ENCODE data around the gene AK8.
"Not testable (repeated sequence)": the region's sequence is repeated elsewhere in the genome, so short reads cannot be mapped to it uniquely, and the experiment has no call there.

AK8 gene

DNA sequence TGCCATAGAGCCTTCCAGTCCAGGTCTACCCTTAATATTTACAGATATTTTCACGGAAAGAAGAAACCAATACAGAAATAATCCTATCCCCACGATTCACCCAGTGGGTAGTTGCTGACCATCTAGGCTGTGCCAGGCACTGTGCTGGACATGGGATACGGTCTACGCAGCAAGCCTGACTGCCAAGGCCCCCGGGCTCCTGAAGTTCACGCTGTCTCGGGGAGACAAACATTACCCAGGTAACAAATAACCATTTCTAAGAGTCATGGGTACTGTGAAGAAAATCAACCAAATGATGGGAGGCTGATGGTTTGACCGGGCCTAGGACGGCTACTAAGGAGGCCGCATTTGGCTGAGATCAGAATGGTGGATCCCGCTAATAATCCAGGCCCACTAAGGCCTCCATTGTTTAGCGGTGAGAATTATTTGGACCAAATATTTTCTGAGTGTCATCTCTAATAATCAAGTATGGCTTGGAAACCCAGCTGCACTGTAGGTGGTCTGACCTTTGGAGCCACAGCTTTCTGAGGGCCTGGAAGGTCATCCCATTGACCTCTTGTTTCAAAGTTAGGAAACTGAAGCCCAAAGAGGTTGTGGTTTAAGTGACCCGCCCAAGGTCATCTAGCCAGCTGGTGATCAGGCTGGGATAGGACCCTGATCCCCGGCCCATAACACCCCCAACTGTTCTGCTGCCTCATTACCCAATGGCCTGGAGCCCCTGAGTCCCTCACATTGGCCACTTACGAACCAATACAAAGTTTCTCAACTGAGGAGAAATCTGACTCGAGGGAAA, 82.4 kb downstream of the AK8 start:
- DNase-seq: no peak

DNA sequence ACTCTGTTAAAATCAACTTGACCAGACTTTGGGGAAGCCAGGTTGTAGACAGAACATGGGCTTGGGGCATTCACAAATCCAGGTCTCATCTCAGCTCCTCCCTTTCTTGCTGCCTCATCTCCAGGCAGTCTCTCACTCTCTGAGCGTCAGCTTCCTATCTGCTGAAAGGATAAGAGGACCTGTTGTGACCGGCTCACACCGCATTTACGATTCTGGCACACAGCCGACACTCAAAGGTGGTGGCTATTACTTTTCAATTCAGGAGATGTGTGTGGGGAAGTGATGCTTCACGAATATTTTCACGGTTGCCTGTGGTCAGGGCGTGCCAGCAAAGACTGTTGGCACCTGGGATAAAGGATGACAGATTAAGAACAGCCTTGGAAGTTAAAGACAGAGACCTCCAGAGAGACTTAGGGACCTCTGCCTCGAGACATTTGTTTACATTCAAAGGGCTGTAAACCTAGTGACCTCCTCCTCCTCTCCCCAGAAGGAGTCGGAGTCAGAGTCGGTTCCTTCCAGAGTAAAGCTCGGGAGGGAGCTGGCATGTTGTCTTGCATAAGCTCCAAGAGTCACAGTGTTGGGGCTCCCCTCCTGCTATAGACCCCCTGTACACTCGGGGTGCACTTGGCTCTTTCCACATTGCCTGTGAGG, 83.2 kb downstream of the AK8 start:
- no peak for DNase-seq

DNA sequence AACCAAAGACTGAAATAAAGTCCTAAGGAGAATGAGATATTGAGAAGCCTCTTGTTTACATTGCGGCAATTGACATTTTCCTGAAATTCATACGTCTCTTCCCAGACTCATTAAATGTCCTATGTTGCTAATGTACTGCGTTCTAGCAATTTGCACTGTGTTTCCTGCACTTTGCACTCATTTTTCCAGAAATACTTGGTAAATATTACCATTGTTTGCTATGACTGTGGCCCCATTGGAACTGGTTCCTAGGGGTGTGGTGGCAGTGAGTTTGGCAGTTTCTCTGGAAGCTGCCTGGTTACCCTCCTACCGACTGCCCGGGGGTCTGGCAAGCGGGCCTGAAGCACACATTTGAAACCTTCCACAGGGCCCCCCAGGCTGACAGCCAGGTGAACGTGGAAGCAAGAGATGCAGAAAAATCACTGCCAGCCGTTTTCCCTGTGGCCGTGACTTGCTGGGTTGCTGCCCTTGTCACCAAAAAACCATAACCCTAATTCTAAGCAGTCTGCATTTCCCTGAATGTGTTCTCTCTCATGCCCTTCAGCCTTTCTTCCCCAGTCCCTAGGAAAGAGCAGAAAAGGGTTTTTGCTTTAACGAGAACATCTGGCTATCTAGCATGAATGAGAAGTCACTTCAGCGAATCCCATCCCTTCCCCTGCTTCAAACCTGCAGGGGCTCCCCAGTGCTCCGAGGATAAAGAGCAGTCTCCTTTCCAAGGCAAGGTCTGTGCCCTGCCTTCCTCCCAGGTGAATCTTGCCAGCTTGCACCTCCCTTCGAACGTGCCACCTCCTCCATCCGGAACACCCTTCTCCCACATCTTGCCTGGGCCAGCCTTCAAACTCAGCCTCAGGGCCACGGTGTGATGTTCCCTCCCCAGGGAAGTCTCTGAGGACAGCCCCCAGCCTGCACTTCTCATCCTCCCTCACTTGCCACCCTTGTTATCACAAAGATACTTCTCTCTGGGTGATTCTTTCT, 84.2 kb downstream of the AK8 start:
- DNase-seq: no peak

DNA sequence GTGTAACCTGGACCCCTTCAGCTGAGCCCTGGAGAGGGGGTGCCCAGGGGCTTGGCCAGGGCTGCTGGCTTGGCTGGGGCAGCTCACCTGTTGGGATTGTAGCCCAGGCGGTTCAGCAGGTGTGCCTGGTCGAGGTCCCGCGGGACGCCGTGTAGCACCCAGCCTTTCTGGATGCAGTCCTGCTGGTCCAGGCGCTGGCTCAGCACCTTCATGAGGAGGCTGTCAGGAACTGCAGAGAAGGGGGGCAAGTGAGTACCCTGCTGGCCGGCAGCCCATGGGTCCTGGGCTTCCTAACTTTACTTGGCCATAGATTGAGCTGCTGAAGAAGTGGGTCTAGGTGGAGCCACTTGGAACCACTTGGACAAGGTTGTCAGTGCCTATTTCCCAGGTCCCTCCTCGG, 85.5 kb downstream of the AK8 start:
- no peak for DNase-seq

DNA sequence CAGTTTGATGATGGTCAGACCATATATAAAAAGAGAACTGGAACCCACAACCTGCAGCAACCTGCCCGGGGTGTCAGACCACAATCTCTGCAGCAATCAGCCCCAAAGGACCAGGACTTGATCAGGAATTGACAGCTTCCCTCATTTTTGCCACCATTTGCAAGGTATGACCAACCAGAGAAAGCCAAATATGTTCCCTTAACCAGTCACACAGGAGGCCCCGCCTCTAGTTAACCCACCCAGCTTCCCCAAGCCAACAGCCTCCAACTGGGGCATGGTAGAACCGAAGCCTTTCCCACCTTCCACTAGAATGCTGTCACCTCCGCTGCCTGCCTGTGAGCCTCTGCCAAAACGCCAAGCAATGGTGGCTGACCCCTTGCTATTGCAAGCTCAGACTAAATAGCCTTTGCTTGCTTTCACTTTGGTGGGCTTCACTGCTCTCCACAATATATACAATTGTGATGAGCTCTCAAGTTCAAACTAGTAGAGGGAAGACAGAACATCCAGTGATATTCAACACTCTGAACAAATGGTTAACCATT, 86.3 kb downstream of the AK8 start:
- DNase-seq: no peak

DNA sequence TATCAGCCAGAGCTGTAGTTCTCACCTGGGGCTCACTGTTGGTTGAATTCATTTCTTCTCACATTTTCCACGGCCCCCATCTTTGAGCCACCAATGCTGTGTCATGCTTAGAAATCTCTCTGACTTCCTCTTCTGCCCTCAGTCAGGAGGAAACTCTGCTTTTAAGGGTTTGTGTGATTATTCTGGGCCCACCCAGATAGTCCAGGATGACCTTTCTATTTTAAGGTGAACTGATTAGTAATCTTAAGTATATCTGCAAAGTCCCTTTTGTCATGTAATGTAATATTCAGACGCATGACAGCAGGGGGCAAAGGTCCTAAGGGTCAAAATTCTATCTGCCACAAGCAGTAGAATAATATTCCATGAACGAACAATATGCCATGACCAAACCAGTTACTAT, 88.4 kb downstream of the AK8 start:
- DNase-seq: no peak

DNA sequence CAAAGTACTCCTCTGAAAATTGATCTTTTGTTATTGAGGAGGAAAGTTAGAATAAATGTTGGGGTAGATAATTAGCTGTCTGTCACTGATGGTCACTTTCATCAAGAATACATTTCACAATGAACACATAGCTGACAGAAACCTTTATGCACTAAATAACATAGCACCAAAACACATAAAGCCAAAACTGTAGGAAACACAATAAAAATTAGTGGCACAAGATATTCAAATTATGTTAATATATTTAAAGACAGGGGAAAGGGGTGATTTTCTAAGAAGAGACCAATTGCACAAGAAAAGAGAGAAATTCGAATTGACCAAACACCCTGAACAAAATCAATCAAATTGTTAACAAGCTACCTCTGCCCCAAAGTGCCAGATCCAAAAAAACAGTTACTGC, 89.7 kb downstream of the AK8 start:
- no peak for DNase-seq

DNA sequence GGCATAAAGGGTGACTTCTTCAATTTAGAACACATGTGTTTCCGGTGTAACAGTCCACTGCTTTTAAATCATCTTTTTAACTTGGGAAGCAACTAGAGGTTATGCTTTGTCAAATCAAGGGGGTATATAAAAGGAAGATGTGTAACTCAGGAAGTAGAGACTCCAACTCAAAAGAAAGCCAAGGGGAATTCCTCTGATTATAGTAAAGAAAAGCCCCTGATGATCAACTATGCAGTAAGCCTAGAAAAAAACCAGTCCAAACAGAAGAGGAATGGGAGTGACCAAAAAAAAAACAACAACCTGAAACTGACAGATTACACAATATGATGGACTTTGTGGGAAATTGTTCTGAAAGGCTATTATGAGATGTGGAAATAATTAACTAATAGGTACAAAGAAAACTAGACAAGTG, 90.3 kb downstream of the AK8 start:
- no peak for DNase-seq

DNA sequence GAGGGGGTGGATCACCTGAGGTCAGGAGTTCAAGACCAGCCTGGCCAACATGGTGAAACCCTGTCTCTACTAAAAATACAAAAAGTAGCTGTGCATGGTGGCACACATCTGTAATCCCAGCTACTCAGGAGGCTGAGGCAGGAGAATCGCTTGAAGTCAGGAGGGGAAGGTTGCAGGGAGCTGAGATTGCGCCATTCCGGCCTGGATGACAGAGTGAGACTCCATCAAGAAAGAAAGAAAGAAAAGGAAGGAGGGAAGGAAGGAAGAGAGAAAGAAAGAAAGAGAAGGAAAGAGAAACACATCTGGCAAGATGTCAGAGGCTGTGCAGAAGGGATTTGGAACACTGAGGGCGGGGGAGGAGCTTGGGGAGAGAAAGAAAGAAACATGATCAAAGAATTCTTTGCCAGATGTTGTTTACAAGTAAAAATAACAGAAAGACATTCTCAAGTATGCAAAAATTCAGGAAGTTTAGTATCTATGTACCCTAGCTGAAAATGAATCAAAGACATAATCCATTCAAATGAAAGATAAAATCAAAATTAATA, 93.7 kb downstream of the AK8 start:
- DNase-seq: no peak

DNA sequence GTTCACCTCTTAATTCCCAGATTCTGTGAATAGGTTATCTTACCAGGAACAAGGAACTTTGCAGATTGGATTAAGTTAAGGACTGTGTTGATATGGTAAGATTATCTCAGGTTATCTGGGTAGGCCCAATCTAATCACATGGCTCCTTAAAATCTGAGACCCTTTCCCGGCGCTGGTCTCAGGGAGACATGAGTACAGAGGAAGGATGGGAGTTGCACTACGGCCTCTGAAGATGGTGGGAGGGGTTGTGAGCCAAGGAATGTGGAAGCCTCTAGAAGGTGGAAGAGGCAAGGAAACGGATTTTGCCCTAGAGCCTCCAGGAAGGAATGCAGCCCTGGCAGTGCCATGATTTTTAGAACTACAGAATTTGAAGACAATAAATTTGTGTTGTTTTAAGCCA, 95.1 kb downstream of the AK8 start:
- DNase-seq: no peak

DNA sequence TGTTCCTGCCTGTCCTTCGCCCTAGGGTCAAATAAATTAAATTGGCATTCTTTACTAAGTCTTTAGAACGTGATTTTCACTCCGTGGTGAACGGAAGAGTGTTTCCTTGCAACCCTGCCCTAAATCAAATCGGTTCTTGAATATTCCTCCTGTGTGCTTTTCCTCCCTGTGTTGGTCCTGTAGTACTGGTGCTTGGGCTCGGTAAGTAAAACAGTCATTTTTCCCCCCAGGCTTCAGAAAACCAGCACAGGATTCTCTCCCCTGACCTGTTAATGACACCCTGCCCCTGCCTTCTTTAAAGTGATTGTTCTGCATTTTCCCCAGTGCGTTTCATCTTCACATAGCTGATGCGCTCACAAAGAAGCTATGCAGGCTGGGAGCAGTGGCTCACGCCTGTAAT, 96.0 kb downstream of the AK8 start:
- no peak for DNase-seq

DNA sequence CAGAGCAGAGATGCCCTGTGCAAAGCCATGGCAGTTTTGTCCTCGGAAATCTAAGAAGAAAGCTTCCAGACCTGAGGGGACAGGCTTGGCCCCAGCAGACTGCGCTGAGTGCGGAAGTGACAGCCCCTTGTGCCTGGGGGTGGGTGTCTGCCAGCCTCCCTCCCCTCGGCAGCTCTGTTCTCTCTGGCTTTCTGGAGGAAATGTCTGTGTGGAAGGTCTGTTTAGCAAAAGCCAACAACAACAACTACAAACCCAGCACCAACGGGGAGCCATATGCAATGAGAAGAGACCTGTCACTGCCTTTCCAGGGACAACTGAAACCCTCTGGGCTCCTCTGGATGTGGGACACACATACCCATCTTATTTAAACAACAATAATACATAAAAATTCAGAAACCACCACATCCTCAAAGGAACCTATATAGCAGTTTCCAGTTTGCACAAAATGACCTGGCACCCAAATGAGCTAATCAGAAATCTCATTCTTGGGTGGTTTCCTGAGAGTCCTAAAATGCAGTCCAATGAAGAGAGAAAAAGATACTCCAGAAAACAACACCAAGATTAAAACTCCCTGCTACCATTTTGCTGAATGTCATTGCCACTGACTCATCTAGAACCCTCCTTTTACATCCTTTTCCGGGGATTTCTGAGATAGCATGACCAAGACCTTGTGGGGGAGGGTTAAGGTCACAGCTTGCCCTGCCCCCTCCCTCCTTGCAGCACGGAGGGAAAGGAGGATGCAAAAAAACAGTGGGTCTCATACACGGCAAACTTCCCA, 97.7 kb downstream of the AK8 start:
- no peak for DNase-seq

DNA sequence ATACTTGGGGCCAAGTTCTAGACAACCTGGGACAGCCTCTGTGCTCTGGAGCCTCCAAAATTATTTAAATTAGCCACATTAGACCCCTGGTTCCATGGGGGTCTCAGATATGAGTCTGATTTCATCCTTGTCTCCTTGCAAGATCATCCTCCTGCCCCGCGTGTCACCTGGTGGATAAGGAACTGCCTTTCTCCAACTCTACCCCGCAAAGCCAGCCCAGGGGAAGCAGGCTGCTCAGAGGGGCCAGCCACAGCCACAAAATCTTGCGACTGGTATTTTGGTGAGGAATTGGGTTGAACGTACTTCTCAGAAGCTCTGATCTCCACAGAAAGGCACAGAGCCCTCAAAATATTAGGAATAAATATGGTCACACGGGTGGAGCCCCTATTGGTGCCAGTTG, 101.2 kb downstream of the AK8 start:
- DNase-seq: no peak

DNA sequence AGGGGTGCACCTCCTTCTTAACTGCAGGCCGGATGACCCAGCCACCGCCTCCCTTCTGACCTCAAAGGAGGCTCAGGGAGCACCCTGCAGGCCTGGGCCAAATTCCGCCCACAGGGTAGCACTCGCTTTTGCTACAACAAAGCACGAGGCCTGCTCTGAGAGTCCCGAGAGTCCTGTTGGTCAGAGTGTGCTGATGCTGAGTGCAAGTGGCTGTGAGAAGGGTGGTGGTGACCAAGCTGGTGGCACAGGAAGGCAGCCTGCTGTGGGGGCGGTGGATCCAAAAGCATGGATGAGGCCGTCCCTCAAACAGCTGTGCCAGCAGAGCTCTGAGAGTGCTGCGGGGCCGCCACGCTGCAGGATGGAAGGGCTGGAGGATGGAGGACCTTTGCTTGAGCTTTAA, 101.8 kb downstream of the AK8 start:
- no peak for DNase-seq

DNA sequence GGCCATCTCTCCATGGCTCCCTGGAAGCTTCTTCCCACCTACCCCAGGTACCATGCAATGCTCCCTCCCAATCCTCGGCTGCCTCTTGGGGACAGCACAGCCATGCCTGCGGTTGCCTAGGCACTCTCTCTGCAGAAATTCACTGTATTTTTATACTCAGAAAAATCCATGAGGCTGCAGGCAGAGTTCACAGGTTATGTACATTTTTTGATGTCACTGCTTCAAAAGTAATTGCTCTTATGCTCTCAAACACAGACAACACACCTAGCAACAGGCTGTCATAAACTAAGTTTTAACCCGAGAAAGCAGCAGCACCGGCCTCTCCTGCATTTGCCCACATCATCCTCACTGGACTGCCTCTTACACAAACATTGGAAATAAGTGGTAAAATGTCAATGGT, 102.4 kb downstream of the AK8 start:
- no peak for DNase-seq

DNA sequence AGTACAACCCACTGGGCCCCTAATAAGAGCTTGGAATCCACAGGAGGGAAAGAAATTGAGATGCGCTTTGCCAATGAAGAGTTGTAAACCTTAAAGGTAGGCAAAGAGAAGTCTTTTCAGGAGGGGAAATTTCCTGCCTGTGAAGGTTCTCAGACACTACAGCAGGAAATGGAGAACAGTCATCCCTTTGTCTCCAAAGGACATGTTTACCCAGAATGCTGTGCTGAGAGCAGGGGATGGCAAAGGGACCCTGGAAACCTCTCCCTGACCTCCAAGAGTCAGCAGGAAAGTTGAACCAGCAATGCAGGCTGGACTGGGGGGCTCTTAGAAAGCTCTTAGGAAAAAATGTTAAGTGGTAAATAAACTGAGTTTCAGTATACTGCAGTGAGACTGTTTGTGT, 103.2 kb downstream of the AK8 start:
- no peak for DNase-seq

DNA sequence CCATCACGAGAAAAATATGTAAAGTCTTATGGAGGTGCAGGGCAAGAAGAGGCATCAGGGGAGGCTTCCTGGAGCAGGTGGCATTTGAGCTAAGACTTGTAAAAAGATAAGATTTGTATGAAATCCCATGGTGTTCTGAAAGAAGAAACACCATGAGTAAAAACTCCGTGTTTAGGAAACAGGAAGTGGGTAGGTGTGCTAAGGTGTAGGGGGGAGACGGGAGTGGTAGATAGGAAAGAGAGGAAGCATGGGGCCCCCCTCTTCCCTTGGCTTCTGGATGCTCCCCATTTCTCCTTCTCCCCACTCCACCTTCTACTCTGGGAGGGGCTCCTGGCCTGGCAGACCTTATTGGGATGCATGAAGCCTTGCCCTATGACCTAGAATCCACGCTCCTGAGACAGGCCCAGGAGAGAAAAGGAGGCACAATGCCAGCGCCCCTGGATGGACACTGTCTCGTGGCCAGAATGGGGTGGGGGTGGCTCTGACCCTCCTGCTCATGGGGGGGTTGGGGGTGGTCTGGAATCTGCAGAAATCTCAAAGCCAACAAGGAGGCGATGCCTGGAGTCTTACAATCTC, 104.2 kb downstream of the AK8 start:
- DNase-seq: no peak

DNA sequence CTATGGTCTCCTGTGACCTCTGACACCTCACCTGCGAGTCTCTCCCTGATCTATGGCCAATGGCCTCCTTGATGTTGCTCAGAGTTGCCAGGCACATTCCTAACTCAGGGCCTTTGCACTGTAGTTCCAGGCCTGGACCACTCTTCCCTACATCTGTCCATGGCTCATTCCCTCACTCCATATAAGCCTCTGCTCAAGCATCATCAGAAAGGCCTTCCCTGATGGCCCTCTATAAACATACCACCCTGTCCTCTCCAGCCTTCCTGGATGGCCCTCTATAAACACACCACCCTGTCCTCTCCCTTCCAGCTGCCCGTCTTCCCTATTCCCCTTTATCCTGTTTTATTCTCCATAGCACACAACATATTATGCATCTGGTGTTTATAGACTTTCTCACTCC, 105.0 kb downstream of the AK8 start:
- no peak for DNase-seq

DNA sequence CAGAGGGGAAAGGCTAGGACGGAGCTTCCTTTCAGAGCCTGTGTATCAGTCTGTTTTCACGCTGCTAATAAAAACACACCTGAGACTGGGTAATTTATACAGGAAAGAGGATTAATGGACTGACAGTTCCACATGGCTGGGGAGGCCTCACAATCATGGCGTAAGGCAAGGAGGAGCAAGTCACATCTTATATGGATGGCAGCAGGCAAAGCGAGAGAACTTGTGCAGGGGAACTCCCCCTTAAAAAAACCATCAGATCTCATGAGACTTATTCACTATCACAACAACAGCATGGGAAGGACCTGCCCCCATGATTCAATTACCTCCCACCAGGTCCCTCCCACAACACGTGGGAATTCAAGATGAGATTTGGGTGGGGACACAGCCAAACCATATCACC, 106.3 kb downstream of the AK8 start:
- DNase-seq: not testable (repeated sequence)

DNA sequence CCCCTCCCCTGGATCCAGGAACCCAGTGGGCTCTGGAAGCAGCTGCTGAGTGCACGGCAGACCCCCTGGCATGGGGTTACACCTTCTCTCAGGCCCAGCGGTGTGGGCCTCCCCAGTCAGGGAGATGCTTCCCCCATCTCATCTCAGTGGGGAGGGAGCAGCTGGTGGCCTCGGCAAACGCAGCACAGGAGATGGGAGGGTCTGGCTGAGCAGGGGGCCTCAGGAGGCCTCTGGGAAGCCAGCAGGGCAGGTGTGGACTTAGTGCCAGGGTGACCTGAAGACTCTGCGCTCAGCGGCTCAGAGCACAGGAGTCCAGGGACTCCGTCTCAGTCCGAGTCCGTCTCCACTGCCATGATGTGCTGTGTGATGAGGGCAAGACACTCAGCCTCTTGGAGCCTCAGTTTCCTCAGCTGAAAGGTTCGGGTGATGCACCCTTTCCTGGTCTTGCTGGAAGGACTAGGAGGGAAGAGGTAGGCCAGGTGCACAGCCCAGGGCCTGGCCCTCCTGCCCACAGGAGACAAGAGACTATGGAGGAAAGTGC, 107.2 kb downstream of the AK8 start:
- DNase-seq: no peak
